NCI-H748 (cell line): ENCODE measurements around the gene CD8B2.
"Not testable (repeated sequence)": the region's sequence is repeated elsewhere in the genome, so short reads cannot be mapped to it uniquely, and the experiment has no call there.

Source experiments
- DNase-seq: peaks from one replicate; lab custom pipeline; 2025; ENCODE audit not compliant: unreplicated experiment; lab: John Stamatoyannopoulos, UW

CD8B2 gene

DNA sequence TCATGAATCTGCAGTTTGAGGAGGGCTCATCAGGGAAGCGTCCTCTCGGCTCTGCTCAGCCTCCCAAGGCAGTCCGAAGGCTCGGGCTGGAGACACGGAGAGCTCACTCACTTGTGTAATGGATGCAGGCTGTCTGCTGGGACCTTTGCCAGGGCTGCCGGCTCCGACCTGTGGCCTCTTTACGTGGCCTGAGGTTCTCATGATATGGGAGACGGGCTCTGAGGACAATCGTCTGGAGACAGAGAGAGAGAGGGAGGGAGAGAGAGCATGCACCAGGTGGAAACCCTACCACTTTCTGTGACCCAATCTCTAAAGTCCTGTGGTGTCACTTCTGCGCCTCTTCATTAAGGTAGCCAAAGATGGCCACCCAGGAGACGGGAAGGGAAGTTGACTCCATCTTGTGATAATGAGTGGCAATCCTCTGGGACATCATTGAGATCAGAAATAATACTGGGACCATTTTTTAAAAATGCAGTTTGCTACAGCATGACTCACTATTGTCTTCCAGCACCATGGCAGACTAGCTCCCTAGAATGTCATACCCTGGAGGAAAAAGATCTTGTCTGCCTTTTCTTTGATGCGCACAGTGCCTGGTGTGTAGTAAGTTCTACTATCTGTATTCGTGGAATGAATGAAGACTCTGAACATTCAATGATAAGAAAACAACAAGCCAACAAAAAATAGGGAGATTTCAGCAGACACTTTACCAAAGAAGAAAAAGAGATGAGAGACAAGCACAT, 60.2 kb downstream of the CD8B2 start:
- no peak for DNase-seq

- DNase-seq: no peak
Measured at GRCh38 chr2:106551417-106552130, 64.4 kb downstream of the CD8B2 start.

- no peak for DNase-seq
Measured at GRCh38 chr2:106552921-106553320, 65.8 kb downstream of the CD8B2 start.

- no peak for DNase-seq
Measured at GRCh38 chr2:106553321-106553720, 66.2 kb downstream of the CD8B2 start.

GRCh38 chr2:106554411-106554810, 67.2 kb downstream of the CD8B2 start:
- no peak for DNase-seq

- no peak for DNase-seq
Measured at GRCh38 chr2:106555053-106555452, 67.9 kb downstream of the CD8B2 start.

DNA sequence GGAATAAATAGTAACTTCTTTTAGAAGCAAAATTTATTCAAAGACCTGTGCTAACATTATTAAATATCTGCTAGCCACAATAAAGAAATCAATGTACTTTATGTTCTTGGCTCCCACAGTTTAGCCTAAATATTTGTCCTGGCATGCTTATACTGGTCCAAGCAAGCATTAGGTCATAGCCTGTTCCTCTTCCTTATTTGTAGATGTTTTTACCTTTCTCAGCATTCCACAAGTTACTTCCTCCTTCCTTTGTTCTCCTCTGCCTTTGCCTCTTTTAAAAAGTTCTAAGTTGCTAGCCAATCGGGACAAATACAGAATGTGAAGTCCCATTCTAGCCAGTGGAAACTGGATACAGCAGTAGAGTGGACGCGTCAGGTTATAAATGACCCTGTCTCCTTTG, 72.6 kb downstream of the CD8B2 start:
- DNase-seq: not testable (repeated sequence)

GRCh38 chr2:106560773-106561172, 73.6 kb downstream of the CD8B2 start:
- no peak for DNase-seq

DNA sequence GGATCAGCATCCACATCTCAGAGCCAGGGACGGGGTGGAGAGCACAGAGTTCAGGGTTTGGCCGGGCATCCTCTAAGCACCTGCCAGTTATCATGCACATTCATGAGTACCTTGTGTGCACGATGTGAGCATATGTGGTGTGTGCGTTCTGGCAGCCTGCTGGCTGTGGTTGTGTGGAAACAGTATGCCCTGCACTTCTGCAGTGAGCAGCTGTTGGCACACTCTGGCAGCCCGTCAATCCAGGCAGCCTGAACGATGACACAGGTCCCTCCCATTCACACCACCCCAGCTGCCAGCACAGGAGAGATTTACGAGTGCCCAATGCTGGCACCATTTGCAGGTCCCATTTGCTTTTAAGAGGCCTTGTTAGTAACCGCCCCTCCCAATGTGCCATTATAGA, 74.2 kb downstream of the CD8B2 start:
- DNase-seq: no peak

DNA sequence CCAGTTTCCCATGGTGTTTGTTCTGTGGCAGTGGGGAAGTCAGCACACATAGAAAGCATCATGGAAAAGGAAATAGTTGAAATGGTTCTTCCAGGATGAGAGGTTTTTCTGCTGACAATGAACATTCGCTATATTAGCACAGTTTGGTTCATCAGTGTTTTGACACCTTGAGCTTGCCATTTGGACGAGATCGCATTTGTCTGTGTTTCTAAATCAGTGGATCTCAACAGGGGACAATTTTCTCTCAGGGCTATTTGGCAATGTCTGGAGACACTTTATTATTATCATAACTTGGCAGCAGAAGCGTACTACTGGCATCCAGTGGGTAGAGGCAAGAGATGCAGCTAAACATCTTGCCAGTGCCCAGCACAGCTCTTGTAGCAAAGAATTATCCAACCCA, 74.6 kb downstream of the CD8B2 start:
- DNase-seq: no peak

GRCh38 chr2:106562268-106563186, 75.4 kb downstream of the CD8B2 start:
- DNase-seq: no peak

GRCh38 chr2:106563195-106563594, 76.0 kb downstream of the CD8B2 start:
- no peak for DNase-seq

DNA sequence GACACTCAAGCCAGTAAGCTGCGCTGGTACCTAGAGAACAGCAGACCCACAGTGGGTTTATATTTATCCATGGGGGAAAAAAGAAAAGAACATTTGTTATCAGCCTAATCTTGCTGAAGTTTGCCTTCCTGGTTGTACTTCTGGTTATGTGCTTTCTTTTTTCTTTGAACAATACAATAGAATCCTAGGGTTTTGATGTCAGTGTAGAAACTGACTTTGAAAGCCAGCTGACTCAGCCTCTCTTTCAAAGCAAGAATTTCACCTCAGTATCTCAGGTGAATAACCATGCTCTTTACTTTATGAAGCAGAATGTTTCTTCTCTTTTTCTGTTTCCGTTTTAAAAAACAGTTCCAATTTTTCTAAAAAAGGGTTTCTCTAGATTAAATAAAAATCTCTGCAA, 78.4 kb downstream of the CD8B2 start:
- DNase-seq: no peak

DNA sequence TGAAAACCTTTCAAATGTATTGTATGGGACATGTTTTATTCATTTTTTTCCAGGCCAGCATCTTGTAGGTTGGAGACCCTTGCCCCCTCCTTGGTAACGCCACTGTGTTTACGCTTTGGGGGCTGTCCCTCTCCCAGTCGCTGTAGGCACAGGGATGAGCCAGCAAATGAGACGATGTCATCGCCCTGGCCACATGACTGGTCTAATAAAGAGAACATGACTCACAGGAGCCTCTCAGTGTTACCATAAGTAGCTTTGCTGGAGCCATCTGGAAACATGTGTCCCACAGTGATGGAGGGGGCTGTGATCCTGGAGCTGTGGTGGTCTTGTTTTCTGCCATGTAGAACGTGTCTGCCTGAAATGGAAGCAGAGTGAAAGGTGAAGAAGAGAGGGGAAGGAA, 78.9 kb downstream of the CD8B2 start:
- DNase-seq: peak; percentile 4

DNA sequence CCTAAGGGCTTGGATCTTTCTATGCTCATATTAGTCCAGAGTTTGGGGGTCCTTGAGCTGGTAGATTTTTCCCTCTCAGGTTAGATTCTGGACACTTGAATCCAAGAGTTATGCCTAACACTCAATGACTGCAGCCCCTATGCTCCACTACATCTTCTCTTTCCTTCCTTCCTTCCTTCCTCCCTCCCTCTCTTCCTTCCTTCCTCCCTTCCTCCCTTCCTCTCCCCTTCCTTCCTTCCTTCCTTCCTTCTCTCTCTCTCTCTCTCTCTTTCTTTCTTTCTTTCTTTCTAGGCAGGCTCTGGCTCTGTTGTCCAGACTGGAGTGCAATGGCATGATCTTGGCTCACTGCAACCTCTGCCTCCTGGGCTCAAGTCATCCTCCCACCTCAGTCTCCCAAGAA, 79.3 kb downstream of the CD8B2 start:
- not testable (repeated sequence) for DNase-seq

GRCh38 chr2:106570316-106570715, 83.2 kb downstream of the CD8B2 start:
- DNase-seq: no peak
